Stimulated activated CD8-positive, alpha-beta memory T cell treated with anti-CD3 and anti-CD28 coated beads, Interleukin-12 subunit alpha, Interleukin-12 subunit beta, amount 100 ng/mL, for 1 hour (primary cell): ENCODE results near the gene DLX2.

Experiments used
- DNase-seq: peaks from one replicate; pipeline ENCODE4 v3.0.0-alpha.2; 2020; ENCODE audit warnings: low read depth

The DLX2 gene

DNA sequence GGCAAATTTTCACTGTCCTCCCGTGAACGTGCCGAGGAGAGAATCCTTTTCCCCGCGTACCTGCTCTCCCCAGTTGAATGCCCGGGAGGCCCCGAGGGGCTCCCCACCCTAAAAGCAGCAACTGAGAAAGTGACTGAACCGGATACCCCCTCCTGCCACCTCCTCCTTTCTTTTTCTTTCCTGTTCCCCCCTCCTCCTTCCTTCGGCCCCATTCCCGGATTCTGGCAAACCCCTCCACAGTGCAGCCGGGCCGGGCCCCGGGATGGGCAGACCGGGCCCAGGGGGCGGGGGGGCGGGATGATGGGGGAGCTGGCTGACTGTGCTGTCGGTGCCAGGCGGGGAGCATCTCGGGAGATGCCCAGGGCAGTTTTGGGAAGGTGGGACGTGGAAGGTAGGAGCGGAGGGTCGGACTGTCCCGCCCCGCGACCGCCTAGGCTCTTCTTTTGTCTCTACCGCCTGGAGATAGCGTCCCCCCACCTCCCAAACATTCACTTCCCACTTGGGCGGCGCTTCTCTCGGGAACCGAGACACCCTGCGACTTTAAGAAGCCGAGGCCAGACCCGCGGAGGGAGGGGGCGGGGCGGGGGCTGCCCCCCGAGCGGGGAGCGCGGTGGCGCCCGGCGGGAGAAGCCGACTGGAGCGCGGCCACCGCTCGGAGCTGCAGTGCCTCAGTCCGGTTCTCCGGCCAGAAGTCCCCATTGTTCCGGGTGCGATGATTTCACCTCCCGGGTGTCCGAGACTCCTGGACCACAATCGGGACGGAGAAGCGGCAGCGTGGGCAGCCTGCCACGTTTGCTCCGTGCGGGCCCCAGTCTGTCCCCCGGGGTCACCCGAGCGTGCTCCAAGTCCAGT is 8.2 kb downstream of the DLX2 start:
- no peak for DNase-seq

DNA sequence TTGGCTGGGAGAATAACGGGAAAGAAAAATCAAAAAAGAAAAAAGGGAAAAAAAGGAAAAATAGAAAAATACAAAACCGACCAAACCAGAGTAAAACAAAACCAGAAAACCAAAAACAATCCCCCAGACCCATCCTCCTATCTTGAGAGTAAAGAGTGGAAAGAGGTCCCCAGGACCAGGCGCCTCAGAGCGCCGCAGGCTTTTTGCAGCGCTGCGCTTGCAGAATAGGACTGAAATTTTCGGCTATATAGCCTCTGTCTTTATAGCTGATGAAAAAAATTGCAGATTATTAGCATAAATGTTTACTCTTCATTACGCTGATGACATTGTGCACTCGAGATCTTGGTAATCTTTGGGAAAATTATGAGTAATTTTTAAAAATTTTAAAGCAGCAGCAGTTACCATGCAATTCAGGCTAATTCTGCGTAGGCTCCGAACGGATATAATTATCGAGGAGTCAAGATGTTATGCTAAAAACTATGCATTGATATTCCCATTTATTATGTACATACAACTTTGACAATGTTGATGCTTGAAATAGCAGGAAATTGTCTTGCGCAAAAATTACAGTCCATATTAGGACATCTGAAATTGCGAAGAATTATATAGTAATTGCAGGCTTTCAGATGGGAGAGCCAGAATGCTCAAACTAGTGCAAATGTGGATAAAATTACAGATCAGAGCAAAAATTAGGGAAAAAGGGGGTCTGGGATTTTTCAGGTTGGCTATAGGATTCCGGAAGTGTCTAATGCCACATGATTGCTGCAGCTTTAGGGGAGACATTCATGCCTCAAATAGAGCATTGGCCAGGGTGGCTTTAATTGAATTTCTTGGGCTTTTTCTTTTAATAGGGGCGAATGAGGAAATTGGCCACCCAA is 9.0 kb downstream of the DLX2 start:
- DNase-seq = no peak

DNA sequence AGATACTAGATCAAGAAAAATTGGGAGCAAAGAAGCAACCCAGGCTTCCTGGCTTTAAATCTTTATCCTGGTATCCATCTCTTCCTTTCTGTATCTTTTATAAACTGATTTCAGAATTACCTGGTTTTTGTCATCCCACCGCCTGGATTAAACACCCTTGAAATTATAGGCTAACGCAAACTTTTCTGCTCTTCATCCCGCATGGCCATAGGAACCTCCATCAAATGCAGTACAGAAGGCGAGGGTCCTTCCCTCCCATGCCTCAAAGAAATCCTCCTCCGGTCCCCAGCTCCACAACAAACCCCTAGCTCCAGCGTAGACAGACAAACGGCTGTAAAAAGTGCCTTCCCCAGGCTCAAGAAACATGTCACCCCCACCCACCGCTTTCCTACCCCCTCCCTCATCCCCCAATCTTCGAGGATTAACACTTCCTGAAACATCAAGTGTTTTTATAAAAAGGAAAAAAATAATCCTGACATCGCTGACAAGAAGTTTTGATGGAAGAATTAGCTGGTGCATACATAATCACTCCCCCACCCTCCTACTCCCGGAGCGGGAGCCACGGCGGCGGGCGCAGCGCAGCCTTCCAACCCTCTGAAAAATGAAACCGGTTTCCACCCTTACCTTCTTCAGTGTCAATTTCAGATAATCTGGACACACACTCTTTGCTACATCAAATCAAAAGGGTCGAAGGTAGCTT is 9.8 kb downstream of the DLX2 start:
- no peak for DNase-seq

DNA sequence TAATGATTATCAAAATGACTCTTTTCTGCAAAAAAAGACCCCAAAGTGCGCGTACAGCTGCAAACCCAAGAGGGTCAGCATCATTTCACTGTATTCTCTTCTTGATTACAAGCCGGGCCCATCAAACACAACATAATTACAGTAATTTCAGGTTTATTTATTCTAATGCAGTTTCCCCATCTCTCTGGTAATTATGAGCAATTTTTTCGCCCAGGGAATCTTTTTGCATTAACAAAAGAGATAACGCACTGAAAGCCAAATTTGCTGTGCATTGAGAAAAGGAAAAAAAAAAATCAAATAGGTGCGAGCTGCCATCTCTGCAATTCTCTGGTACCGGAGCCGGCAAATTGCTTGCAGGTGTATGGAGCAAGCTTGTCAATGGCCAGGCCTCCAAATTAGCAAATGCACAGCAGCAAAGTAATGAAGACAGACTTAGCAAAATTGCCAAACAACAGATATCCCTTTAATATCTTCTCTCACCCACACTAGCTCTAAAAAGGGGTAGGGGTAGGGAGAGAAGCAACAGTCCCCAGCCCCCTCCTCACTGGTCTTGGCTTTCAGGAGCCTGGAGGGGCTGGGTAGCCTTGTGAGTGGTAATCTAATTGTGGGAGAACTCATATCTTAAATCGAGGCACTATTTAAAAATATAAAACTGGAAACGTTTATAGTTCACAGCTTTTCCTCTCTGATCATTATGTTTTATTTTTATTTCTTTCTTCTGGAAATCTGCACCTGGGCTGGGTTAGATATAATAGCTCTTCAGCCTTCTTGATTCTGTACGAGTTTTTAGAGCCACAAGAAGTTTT is 10.7 kb downstream of the DLX2 start:
- no peak for DNase-seq

DNA sequence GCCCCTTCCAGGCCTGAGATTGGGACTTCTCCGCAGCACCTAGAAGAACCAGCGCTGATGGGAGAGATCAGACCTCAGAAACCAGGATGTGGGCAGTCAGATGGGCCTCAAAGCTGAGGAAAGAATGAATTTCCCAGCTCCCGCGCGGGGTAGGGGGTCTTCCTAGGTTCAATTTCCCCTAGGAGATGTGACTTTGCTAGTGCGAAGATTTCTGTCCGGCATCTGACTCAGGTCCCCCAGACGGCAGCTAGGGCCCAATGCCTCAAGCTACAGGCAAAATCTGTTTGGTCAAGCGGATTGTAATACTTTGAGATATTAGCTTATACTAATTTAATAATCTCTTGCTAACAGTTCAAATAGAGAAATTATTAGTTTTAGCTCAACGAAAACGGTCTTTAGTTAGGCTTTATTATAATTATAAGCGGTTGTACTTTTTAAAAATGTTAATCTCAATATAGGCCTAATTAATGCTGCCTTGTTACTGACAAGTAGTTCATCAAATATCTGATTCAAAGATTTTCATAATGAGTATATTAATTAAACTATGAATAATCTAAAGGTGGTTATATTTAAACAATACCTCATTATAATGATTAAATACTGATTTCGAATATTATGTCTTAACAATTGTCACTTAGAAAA is 11.6 kb downstream of the DLX2 start:
- DNase-seq = no peak

DNA sequence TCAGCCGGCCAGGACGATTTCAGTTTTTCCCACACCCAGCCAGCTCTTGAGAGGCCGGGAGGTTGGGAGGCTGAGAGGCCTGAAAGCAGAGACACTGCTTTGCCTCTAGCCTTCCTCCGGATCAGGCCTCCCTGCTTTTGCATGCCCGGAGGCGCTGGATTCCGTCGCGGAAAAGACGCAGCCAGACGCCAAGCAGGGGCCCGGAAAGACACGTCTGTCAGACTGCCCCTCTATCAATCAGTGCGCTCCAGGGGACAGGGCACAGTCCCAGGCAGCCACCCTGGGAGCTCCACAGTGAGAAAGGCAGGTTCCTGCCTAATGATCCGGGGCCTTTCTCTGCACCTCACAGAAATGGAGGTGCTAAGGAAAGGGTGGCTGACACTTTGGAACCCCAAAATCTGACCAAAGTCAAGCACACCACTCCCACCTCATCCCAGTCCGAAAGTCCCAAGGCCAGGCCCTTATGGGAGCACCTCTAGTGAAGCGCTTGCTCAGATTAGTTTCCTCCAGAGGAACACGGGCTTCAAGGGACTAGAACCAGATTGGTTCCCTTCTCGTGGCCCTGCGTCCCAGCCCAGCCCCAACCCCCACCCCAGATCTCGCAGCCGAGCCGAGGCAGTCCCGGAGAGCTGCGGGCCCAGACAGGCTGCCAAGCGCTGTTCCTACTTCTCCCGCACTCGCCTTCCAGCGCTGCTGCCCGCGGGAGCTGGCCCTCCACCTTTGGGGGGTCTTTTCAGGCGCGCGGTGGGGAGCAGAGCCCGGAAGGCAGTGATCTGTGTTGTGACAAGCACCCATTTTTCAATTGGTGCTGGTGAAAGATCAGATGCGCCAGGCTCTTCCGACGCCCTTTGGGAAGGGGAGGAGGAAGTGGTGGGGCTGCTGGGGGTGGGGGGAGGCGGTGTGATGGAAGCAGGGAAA is 12.4 kb downstream of the DLX2 start:
- no peak for DNase-seq

DNA sequence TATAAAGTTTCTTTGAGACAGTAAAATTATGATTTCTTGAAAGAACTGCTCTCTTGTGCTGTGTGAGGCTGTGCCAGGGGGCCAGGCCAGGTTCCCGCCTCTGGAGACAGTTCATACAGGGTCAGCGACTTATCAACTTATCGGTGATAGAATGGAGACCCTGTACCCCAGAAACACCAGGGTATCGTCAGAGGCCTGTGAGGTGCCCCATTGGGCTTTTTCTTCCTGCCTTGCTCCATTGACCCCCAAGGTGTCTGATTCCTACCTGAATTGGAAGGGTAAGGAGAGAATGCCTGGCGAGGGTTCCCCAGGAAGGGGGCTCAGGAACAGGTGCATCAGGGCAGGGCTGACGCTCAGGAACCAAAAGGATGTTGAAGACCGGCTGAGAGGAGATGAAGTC is 13.1 kb downstream of the DLX2 start:
- DNase-seq = no peak

DNA sequence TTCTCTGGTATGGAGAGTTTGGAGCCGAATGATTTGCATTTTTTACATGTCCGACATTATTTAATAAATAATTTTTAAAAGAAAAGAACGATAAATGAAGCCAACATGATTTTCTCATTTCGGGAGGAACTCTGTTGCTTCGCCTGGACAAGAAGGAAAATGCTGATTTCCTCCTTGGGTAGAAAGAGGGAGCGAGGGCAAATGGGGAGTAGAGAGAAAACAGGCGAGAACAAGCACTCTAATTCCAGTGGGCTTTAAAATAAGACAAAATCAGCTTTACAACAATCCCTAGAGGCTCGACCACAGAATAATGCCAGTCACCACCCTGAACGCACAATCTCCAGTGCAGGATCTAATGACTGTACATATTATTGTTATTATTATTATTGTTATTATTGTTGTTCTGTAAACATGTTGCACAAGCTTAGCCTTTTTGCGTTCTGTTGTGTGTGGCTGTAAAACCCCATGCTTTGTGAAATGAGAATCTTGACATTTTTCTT is 13.6 kb downstream of the DLX2 start:
- no peak for DNase-seq

DNA sequence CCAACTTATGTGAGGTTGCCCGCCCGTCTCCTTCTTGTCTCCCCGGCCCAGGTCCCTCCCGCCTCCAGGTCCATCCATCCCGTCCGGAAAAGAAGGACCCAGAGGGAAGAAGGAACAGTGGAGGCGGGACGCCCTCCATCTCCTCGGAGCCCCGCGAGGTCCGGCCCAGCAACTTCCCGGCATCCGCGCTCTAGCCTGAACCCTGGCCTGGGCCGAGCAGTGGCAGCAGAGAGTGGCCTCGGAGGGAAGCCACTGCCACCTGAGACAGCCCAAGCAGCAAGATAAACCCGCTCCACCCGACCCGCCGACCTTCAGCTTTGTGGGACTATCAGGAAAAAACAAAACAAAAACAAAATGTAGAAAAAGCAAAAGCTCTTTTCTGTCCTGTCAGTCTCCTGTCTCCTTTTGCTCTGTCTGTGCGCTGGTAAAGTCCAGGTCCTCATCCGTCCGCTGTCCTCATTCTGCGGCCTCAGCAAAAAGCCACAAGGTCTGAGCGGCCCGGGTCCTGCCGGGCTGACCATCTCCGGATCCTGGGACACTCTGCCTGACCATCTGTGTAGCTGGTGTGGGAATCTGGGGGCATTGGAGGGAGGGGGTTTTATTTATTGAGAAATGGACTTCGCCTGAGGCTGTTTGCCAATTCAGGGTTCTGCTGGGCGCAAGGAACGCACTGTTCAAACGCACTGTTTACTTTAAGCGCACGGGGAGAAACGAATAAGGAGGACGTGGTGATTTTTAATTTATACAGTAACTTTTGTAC is 14.3 kb downstream of the DLX2 start:
- DNase-seq = no peak

DNA sequence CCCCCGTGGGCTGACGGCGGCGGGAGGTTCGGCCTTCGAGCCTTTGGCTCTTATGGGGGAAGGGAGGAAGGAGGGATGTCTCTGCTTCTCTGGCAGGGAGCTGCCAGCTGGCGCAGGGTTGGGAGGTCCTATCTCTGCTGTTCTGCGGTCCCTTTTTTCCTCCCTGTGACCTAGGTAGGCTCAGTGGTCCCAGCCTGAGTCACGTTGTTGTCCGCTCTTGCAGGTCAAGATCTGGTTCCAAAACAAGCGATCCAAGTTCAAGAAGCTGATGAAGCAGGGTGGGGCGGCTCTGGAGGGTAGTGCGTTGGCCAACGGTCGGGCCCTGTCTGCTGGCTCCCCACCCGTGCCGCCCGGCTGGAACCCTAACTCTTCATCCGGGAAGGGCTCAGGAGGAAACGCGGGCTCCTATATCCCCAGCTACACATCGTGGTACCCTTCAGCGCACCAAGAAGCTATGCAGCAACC is 14.9 kb downstream of the DLX2 start:
- DNase-seq = no peak

DNA sequence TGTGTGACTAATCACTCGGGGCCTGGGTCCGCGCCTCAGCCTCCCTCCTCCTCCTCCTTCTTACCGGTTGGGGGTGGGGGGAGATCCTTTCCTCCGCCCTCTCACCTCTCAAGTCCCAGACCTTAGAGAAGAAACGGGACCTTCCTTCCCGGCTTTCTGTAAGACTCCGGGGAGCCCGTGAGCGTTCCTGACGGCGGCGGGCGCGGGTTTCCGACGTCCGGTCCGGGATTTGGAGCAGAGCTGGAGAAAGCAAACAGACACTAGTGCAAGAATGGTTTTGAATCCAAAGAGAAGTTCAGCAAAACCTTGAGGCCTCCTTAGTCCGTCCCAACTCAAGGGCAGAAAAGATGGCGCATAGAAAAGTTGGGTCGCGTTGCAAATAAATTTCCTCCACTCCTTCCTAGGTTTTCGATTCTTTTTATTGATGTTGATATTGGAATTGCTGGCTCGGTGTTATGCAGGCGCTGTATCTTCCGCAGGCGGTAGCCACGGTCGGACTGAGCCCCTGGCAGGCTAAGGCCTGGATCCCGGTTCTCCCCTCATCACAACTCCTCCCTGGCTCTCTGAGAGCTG is 15.4 kb downstream of the DLX2 start:
- no peak for DNase-seq

DNA sequence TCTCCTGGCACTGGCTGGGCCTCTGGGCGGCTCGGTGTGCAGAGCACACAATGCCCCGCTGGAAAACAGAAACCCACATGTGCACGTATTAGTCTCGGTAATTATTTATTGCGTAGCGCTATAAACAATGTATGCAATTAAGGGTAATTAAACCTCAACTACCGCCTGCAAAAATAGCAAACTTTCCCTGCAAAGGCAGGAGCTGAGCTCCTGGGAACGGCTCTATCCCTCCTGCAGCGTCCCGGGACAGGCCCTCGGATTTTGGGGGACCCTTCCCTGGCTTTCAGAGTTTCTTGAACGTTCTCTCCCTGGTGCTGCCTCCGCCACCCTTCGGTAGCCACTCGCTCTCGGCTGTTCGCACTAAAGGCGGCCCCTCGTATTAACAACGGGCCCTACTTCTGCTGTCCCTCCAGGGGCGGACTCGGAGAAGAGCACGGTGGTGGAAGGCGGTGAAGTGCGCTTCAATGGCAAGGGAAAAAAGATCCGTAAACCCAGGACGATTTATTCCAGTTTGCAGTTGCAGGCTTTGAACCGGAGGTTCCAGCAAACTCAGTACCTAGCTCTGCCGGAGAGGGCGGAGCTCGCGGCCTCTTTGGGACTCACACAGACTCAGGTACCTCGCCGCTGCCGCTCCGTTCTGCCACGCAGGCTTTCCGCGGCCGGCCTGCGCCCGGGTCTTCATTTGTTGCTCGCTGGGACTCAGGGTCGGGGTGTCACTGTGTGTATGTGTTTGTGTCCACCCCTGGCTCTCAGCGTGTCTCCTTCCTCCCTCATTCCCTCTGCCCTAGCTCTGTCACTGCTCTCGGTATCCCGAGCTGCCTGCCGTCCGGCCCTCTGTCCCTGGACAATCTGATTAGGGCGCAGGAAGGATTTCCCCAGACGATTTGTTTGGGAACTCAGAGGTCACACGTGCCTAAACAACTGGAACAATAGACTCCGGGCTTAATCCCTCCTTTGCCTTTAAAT is 16.2 kb downstream of the DLX2 start:
- no peak for DNase-seq

DNA sequence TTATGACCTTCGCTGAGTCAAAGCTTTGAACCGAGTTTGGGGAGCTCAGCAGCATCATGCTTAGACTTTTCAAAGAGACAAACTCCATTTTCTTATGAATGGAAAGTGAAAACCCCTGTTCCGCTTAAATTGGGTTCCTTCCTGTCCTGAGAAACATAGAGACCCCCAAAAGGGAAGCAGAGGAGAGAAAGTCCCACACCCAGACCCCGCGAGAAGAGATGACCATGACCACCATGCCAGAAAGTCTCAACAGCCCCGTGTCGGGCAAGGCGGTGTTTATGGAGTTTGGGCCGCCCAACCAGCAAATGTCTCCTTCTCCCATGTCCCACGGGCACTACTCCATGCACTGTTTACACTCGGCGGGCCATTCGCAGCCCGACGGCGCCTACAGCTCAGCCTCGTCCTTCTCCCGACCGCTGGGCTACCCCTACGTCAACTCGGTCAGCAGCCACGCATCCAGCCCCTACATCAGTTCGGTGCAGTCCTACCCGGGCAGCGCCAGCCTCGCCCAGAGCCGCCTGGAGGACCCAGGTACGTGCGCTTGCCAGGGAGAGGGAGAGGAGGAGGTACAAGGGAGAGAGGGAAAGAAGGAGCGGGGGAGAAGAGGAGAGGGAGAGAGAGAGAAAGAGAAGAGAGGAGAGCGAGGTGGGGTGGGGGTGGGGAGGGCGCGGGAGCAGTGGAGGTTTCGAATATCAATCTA is 17.1 kb downstream of the DLX2 start, which contains the start of gene DLX1:
Gene DLX1, plus strand, starts transcription at position 48 of the 700 bp plus-strand sequence. Its CDS starts 171 bp downstream, at position 219.
- no peak for DNase-seq

DNA sequence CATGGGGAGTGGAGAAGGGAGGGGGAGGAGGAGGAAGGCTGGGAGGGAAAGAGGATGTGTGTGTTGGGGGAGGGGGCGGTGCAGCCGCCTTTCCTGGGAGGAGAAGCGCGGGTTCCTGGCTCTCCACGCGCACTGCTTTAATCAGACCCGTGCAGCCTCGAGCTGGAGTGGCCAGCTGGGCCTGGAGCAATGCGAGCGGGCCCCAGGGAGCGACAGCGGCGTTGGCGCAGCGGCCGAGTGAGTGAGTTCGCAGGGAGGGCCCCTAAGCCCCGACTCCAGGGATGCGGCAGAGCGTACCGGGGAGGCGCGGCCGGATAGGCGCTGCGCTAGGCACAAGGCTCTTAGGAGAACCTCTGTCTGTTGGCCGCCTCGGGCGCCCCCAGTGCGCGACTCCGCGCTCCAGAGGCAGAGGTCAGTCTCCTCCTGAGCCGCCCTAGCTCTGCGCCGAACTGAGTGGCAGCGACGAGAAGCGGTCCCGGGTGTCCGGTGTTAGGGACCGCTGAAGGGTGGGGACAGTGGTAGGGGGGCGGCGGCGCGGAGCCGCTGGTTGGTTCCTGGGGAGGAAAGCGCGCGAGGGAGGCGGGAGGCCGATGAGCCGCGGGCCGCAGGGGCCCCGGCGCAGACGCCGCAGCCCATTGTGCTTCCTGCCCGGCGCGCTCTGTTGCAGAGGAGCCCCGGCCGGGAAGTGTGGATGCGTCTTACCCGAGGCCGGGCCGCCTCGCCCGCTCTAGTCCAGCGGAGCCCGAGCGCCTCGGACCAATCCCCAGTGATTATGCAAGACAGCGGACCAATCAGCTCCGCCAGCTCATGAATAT is 17.8 kb downstream of the DLX2 start:
- no peak for DNase-seq

DNA sequence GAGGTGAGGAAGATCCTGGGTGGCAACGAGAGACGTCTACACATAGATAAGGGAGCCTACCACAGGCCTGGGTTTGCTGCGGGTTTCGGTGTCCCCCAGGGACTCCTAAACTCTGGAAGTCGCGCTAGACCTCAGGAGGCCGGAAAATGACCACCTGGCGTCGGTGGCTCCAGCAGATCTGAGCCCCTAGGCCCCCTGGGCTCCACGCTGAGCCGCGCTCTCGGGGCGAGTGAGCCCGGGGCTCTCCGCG is 18.4 kb downstream of the DLX2 start:
- no peak for DNase-seq
